SK-N-SH (cell line): ENCODE data around the gene TLL2. TPM values are rescaled to one million over a fixed set of nuclear protein-coding genes. Genes with fewer than 3 reads are reported as not detected.

Source experiments
- CTCF ChIA-PET: fragments of 300-600, 350-600 bp; formaldehyde crosslinking; extraction: SDS; loops from one replicate; lab custom pipeline; 2021; lab: Yijun Ruan, JAX
- POLR2A ChIA-PET: fragments of 350-600 bp; sonication (Branson Sonifier 250); formaldehyde crosslinking; extraction: SDS; loops from one replicate; lab custom pipeline; 2020; ENCODE audit warnings: antibody characterized with exemption, inconsistent platforms; lab: Yijun Ruan, JAX
- DNase-seq: peaks from one replicate; pipeline ENCODE4 v3.0.0; 2012
- H2AFZ ChIP-seq: fragments of 200-600 bp; sonication (generic); 2 replicates; pipeline ENCODE4 v1.8.1; 2016; ENCODE audit warnings: antibody characterized with exemption, mild to moderate bottlenecking, low read depth
- H3F3A ChIP-seq: fragments of 200-600 bp; sonication (generic); replicated peaks from 2 replicates; pipeline ENCODE3; 2016; ENCODE audit warnings: antibody characterized with exemption, mild to moderate bottlenecking; ENCODE audit not compliant: insufficient read depth
- H3K27ac ChIP-seq, 2 experiments: fragments of 200-500 bp in 1 of 2; fragments of 200-600 bp in 1 of 2; sonication (Bioruptor generic) in 1 of 2; sonication (generic), shearing (Covaris generic) in 1 of 2; 2 replicates each; pipeline versions ENCODE4 v1.5.1 to v1.6.1; 2014 to 2016; ENCODE audit warnings: low read depth in 2 of 2, inconsistent platforms in 1 of 2, low read length in 1 of 2, mild to moderate bottlenecking in 1 of 2, mixed read lengths in 1 of 2
- H3K27me3 ChIP-seq: fragments of 200-600 bp; sonication (generic), shearing (Covaris generic); 2 replicates; pipeline ENCODE4 v1.6.1; 2016; ENCODE audit warnings: mixed run types; ENCODE audit not compliant: insufficient read depth
- H3K36me3 ChIP-seq, 2 experiments: fragments of 200-500 bp in 1 of 2; fragments of 200-600 bp in 1 of 2; sonication (Bioruptor generic) in 1 of 2; sonication (generic) in 1 of 2; replicated peaks in 1 of 2; 2 replicates each; pipeline versions ENCODE3 to v1.5.1; 2014 to 2016; ENCODE audit warnings: low read length in 1 of 2, mild to moderate bottlenecking in 1 of 2; ENCODE audit not compliant: insufficient read depth in 2 of 2, control insufficient read depth in 1 of 2
- H3K4me1 ChIP-seq, 2 experiments: fragments of 200-500 bp in 1 of 2; fragments of 200-600 bp in 1 of 2; sonication (Bioruptor generic) in 1 of 2; sonication (generic), shearing (Covaris generic) in 1 of 2; 2 replicates each; pipeline versions ENCODE4 v1.5.1 to v1.6.1; 2014 to 2016; ENCODE audit warnings: low read depth in 1 of 2, low read length in 1 of 2, mixed run types in 1 of 2; ENCODE audit not compliant: insufficient read depth in 2 of 2, control insufficient read depth in 1 of 2
- H3K4me2 ChIP-seq: fragments of 200-600 bp; sonication (generic), shearing (Covaris generic); 2 replicates; pipeline ENCODE4 v1.6.1; 2017; ENCODE audit warnings: mixed run types
- H3K4me3 ChIP-seq, 2 experiments: fragments of 200-500 bp in 1 of 2; fragments of 200-600 bp in 1 of 2; sonication (Bioruptor generic) in 1 of 2; sonication (generic), shearing (Covaris generic) in 1 of 2; 2 replicates each; pipeline versions ENCODE4 v1.5.1 to v1.8.1; 2014 to 2016; ENCODE audit warnings: low read depth in 2 of 2, inconsistent platforms in 1 of 2, low read length in 1 of 2, mild to moderate bottlenecking in 1 of 2, mixed read lengths in 1 of 2, moderate library complexity in 1 of 2
- H3K79me2 ChIP-seq: fragments of 200-600 bp; sonication (generic); 2 replicates; pipeline ENCODE4 v1.8.1; 2017; ENCODE audit warnings: mild to moderate bottlenecking; ENCODE audit not compliant: insufficient read depth
- H3K9ac ChIP-seq: fragments of 200-600 bp; sonication (generic); 2 replicates; pipeline ENCODE4 v1.6.1; 2017; ENCODE audit warnings: mixed run types
- H3K9me2 ChIP-seq: fragments of 200-600 bp; sonication (generic); 2 replicates; pipeline ENCODE4 v1.6.1; 2017; ENCODE audit warnings: mixed run types
- H3K9me3 ChIP-seq: fragments of 200-600 bp; sonication (generic); 2 replicates; pipeline ENCODE4 v1.6.1; 2017; ENCODE audit warnings: mixed run types, mild to moderate bottlenecking, moderate library complexity
- H4K20me1 ChIP-seq: fragments of 200-600 bp; sonication (generic); 2 replicates; pipeline ENCODE4 v1.6.1; 2017; ENCODE audit warnings: mild to moderate bottlenecking, mixed run types; ENCODE audit not compliant: insufficient read depth
- EZH2phosphoT487 ChIP-seq: fragments of 200-600 bp; sonication (generic); IDR thresholded peaks from 2 replicates; pipeline ENCODE4 v1.6.1; 2017; ENCODE audit warnings: low read depth, mixed run types, mild to moderate bottlenecking, antibody characterized with exemption, moderate library complexity, borderline replicate concordance
- FOSL2 ChIP-seq: IDR thresholded peaks from 2 replicates; pipeline ENCODE4 v1.4.0; 2012; ENCODE audit warnings: low read depth, mild to moderate bottlenecking, moderate library complexity, borderline replicate concordance
- RAD21 ChIP-seq: IDR thresholded peaks from 2 replicates; pipeline ENCODE4 v1.6.1; 2012; ENCODE audit warnings: mild to moderate bottlenecking, low read length
- RCOR1 ChIP-seq: fragments of 150-350 bp; IDR thresholded peaks from 2 replicates; pipeline ENCODE4 v1.6.1; 2017; ENCODE audit warnings: antibody characterized with exemption, low read length
- SIN3A ChIP-seq: IDR thresholded peaks from 2 replicates; pipeline ENCODE4 v1.6.1; 2012; ENCODE audit warnings: low read depth, mild to moderate bottlenecking, low read length, moderate library complexity, borderline replicate concordance
- SMC3 ChIP-seq: IDR thresholded peaks from 2 replicates; pipeline ENCODE4 v1.6.1; 2012; ENCODE audit warnings: low read depth, low read length, improper control_type of control experiment
- WGBS: methylation state at CpG from one replicate; pipeline ENCODE4 v1.1.6; 2017; ENCODE audit warnings: low lambda C conversion rate; 5-methylcytosine and 5-hydroxymethylcytosine counted together
- polyA plus RNA-seq, 3 experiments: library from polyadenylated mRNA; depleted of rRNA; stranded (reverse); fragments of >200 nt; gene quantifications; 2 replicates each; pipeline ENCODE4 v1.2.3, GENCODE V29; 2012
- TF ChIP-seq, protein P1 (sequence below): fragments of 150-350 bp; IDR thresholded peaks from 2 replicates; pipeline ENCODE4 v1.6.1; 2016; ENCODE audit warnings: mild to moderate bottlenecking, low read depth, low read length
- TF ChIP-seq, protein P2 (sequence below): IDR thresholded peaks from 2 replicates; pipeline ENCODE4 v1.6.1; 2012; ENCODE audit warnings: mild to moderate bottlenecking, low read depth, low read length, moderate library complexity
- TF ChIP-seq, protein P3 (sequence below): fragments of 200-600 bp; sonication (generic); IDR thresholded peaks from 2 replicates; pipeline ENCODE4 v1.6.1; 2017; ENCODE audit warnings: antibody characterized with exemption, mild to moderate bottlenecking, moderate library complexity

The TLL2 gene
- polyA plus RNA-seq, 1 of the 3 experiments (the other 2 are of a cell fraction) = 0.36 TPM

DNA sequence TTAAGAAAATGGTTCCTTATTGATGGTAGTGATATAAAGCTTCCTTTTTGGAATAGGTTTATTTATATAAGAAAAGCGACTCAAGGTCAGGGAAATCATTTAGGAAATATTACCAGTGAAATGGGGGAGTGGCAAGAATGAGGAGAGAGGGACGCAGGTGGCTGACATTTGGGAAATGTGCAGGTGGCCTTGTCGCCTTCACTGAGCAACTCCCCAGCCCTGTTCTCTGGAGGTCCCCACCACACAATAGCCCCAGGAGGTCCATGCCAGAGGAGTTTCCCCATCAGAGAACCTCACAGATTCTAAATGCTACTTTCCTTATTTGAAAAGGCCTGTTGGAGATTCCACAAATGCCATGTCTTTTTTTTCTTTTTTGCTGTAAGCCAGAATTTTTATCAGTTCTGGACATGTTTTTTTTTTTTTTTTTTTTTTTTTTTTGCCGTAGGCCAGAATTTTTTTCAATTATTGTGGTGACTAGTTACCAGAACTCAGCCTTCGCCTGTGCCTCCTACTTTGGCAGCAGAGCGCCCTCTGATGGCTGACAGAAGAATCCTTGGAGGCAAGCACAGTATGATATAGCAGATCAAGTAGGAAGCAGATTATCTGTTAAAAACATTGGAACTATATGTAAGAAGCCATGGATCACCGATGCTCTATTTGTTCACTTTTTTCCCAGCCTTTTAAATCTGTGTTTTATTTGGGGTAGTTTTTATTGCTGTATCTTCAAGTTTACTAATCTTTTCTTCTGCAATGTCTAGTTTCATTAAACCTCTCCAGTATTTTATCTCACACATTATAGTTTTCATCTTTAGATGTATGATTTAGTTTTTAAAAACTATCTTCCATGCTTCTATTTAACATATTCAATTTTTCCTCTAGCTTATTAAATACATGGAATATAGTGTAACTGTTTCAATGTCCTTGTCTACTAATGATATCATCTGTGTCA, 173.5 kb downstream of the TLL2 start:
- POLR2A ChIA-PET = no interaction called here
- peak; percentile 45 for DNase-seq
- H3K36me3 ChIP-seq = no peaks in the 10 kb centered on the region
- H3K27me3 ChIP-seq = no peaks in the 10 kb centered on the region; the same call in 1 of the 2 replicates
- CTCF ChIA-PET = interaction anchor here (0.6 to 2.5 kb wide), 27 partner anchors 8 to 390 kb away, joined by 3 to 12 read pairs (median 4); no protein-coding TSS in a partner anchor
- no peak overlapping the region for H3K27ac ChIP-seq
- H3K9me2 ChIP-seq = no peaks in the 10 kb centered on the region
- no peaks in the 10 kb centered on the region for H3K4me1 ChIP-seq
- no peaks in the 10 kb centered on the region for H3K79me2 ChIP-seq
- no peak overlapping the region for H3K4me2 ChIP-seq
- no peaks in the 10 kb centered on the region for H4K20me1 ChIP-seq
- H2AFZ ChIP-seq = no peak overlapping the region
- 20% methylated on average over 7 of the region's 7 CpGs for WGBS
- no peak overlapping the region for H3K9ac ChIP-seq
- H3K4me3 ChIP-seq = peak overlapping the region in 1 of 2 experiments; percentile 20; a peak in 1 of 4 replicates
- H3K9me3 ChIP-seq = no peaks in the 10 kb centered on the region
- TF ChIP-seq SMC3 (peak; percentile 48), FOSL2 (no peak), SIN3A (no peak), RCOR1 (no peak), RAD21 (peak; percentile 69), EZH2phosphoT487 (no peak)
- TF ChIP-seq, protein P1, sequence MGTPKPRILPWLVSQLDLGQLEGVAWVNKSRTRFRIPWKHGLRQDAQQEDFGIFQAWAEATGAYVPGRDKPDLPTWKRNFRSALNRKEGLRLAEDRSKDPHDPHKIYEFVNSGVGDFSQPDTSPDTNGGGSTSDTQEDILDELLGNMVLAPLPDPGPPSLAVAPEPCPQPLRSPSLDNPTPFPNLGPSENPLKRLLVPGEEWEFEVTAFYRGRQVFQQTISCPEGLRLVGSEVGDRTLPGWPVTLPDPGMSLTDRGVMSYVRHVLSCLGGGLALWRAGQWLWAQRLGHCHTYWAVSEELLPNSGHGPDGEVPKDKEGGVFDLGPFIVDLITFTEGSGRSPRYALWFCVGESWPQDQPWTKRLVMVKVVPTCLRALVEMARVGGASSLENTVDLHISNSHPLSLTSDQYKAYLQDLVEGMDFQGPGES = no peak
- TF ChIP-seq, protein P2, sequence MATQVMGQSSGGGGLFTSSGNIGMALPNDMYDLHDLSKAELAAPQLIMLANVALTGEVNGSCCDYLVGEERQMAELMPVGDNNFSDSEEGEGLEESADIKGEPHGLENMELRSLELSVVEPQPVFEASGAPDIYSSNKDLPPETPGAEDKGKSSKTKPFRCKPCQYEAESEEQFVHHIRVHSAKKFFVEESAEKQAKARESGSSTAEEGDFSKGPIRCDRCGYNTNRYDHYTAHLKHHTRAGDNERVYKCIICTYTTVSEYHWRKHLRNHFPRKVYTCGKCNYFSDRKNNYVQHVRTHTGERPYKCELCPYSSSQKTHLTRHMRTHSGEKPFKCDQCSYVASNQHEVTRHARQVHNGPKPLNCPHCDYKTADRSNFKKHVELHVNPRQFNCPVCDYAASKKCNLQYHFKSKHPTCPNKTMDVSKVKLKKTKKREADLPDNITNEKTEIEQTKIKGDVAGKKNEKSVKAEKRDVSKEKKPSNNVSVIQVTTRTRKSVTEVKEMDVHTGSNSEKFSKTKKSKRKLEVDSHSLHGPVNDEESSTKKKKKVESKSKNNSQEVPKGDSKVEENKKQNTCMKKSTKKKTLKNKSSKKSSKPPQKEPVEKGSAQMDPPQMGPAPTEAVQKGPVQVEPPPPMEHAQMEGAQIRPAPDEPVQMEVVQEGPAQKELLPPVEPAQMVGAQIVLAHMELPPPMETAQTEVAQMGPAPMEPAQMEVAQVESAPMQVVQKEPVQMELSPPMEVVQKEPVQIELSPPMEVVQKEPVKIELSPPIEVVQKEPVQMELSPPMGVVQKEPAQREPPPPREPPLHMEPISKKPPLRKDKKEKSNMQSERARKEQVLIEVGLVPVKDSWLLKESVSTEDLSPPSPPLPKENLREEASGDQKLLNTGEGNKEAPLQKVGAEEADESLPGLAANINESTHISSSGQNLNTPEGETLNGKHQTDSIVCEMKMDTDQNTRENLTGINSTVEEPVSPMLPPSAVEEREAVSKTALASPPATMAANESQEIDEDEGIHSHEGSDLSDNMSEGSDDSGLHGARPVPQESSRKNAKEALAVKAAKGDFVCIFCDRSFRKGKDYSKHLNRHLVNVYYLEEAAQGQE = no peak
- TF ChIP-seq, protein P3, sequence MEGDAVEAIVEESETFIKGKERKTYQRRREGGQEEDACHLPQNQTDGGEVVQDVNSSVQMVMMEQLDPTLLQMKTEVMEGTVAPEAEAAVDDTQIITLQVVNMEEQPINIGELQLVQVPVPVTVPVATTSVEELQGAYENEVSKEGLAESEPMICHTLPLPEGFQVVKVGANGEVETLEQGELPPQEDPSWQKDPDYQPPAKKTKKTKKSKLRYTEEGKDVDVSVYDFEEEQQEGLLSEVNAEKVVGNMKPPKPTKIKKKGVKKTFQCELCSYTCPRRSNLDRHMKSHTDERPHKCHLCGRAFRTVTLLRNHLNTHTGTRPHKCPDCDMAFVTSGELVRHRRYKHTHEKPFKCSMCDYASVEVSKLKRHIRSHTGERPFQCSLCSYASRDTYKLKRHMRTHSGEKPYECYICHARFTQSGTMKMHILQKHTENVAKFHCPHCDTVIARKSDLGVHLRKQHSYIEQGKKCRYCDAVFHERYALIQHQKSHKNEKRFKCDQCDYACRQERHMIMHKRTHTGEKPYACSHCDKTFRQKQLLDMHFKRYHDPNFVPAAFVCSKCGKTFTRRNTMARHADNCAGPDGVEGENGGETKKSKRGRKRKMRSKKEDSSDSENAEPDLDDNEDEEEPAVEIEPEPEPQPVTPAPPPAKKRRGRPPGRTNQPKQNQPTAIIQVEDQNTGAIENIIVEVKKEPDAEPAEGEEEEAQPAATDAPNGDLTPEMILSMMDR = peak; percentile 75
- TF ChIP-seq, all 33 proteins: peak for 3
- no peaks in the 10 kb centered on the region for H3F3A ChIP-seq
